Measurements from ENCODE around the gene UBE2J2.

- TF ChIP-seq, protein P1, sequence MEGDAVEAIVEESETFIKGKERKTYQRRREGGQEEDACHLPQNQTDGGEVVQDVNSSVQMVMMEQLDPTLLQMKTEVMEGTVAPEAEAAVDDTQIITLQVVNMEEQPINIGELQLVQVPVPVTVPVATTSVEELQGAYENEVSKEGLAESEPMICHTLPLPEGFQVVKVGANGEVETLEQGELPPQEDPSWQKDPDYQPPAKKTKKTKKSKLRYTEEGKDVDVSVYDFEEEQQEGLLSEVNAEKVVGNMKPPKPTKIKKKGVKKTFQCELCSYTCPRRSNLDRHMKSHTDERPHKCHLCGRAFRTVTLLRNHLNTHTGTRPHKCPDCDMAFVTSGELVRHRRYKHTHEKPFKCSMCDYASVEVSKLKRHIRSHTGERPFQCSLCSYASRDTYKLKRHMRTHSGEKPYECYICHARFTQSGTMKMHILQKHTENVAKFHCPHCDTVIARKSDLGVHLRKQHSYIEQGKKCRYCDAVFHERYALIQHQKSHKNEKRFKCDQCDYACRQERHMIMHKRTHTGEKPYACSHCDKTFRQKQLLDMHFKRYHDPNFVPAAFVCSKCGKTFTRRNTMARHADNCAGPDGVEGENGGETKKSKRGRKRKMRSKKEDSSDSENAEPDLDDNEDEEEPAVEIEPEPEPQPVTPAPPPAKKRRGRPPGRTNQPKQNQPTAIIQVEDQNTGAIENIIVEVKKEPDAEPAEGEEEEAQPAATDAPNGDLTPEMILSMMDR (IDR thresholded peaks at IDR 0.05 in 8 of 11, conservative IDR thresholded peaks at IDR 0.05 in 3 of 11): no peak
- TF ChIP-seq POLR2A (IDR thresholded peaks at IDR 0.05): no peak
Measured at GRCh38 chr1:1314678-1315335, 41.2 kb upstream of the UBE2J2 start.

Data from spleen (tissue), 7 donors.